GM12873 (cell line): Measurements from ENCODE around the gene POLE.

Source experiments
- TF ChIP-seq, protein P1 (sequence below): IDR thresholded peaks from 2 replicates; pipeline ENCODE4 v1.5.1; 2012; ENCODE audit warnings: low read depth, mild to moderate bottlenecking, moderate library complexity, low read length, control low read depth; ENCODE audit not compliant: insufficient read depth; ENCODE audit errors: missing control alignments

Gene POLE

DNA sequence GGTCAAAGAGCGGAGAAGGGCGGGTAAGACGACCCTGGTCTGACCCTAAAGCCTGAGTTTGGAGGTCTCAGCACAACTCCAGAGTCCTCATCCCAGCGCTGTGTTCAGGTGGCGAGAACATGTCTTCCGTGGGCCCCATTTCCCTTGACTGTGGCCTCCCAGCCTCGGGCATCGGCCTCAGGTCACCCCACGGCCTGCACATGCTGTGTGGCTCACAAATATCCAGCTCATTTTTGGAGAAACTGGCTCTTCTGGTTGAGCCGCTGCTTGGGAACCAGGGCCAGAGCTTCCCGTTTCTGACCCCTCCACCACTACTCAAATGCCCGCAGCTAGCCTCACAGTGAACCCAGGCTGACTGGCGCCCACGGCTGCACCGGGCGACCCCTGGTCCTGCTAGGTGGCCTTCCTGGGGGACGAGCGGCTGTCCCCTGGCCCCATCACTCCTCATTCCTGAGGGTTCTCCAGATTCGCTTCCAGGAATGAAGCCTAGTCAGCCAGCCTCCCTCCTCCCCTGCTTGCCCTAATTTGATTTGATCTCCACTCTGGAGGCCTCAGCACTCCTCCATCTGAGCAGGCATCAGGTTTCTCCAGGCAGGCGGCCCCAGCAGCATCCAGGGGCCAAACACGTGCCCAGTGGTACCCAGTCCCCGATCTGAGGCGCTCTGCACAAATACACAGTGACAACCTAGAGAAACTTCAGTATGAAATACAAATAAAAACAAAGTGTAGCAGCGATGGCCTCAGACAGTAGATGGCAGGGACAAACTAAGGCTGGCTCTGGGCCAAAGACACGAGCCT lies 63.9 kb downstream of the POLE start:
- TF ChIP-seq, protein P1, sequence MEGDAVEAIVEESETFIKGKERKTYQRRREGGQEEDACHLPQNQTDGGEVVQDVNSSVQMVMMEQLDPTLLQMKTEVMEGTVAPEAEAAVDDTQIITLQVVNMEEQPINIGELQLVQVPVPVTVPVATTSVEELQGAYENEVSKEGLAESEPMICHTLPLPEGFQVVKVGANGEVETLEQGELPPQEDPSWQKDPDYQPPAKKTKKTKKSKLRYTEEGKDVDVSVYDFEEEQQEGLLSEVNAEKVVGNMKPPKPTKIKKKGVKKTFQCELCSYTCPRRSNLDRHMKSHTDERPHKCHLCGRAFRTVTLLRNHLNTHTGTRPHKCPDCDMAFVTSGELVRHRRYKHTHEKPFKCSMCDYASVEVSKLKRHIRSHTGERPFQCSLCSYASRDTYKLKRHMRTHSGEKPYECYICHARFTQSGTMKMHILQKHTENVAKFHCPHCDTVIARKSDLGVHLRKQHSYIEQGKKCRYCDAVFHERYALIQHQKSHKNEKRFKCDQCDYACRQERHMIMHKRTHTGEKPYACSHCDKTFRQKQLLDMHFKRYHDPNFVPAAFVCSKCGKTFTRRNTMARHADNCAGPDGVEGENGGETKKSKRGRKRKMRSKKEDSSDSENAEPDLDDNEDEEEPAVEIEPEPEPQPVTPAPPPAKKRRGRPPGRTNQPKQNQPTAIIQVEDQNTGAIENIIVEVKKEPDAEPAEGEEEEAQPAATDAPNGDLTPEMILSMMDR: no peak

DNA sequence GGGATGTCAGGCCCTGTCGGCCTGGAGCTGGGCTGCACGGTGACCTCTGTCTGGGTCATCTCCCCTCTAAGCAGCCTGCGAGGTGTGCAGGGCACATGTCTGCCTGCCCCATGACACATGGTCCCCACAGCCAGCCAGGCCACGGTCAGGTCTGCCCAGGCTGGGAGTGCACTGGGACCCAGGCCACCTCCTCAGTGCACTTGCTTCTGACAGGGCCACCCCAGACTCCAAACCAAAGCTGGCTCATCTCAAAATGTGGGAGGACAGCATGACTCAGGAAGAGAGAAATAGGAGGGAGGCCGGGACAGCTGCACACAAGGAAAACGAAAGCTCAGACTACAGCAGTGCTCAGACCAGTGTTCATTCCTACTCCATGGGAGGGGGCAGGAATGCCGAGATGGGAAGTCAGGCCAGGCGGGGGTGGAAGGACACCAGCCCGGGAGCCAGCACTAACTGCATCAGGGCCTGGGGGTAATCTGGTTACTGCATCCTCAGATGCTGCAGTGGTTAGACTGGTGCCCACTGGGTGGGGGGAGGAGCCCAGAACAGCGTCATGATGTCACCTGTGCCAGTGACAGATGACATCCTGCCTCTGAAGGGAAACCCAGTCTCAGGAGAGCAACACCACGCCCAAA lies 64.6 kb downstream of the POLE start:
- TF ChIP-seq, protein P1: no peak

DNA sequence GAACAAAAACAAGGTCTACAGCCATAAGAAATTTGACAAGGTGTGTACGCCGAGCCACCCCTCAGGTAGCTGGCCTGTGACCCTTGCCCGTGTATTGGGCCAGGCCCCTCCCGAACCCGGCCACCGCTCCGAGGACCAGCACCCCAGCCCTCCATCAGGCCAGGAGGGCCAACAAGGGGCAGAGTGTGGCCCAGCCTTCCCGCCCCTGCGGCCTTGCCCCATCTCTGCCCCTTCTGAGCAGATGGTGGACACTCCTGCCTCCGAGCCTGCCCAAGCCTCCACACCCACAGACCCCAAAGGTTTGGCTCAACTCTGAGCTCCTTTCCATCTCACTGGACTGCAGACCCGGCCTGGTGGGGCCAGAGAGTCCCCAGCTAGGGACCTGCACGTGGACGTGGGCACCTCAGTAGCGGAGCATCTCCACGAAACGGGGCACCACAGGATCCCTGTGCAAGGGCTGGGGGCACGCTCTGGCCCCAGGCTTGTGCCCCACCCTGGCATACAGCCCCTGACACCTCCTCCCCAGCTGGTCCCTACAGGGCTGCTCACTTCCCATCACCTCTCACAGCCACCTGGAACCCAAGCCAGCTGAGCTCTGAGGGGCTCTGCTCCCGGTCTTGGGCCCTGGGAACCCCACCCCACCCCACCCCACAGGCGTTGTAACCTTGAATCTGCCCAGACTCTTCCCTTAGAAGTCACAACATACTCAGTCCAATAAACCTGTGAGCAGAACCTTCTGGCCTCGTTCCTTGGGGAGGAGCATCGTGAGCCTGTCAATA lies 65.3 kb downstream of the POLE start:
- TF ChIP-seq, protein P1: no peak

DNA sequence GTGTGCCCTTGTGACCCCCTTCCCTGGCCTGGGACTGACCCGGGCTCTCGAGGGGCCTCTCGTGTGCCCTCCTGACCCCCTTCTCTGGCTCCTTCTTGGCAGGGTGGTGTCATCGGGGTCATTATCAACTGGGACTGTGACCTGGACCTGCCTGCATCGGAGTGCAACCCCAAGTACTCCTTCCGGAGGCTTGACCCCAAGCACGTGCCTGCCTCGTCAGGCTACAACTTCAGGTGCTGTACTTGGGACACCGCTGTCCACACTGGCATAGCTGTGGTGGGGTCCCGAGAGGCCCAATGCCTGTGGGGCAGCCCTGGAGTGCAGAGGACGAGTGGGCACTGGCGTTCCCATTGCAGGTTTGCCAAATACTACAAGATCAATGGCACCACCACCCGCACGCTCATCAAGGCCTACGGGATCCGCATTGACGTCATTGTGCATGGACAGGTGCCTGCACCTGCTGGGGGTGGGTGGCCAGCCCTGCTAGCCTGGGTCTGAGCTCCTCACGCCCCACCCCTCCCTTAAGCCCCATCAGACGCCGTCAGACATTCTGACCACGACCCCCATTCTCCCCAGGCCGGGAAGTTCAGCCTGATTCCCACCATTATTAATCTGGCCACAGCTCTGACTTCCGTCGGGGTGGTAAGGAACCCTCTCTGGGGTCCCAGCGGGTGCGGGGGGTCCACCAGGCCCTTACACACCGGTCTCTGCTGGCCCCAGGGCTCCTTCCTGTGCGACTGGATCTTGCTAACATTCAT lies 66.1 kb downstream of the POLE start:
- TF ChIP-seq, protein P1: no peak

DNA sequence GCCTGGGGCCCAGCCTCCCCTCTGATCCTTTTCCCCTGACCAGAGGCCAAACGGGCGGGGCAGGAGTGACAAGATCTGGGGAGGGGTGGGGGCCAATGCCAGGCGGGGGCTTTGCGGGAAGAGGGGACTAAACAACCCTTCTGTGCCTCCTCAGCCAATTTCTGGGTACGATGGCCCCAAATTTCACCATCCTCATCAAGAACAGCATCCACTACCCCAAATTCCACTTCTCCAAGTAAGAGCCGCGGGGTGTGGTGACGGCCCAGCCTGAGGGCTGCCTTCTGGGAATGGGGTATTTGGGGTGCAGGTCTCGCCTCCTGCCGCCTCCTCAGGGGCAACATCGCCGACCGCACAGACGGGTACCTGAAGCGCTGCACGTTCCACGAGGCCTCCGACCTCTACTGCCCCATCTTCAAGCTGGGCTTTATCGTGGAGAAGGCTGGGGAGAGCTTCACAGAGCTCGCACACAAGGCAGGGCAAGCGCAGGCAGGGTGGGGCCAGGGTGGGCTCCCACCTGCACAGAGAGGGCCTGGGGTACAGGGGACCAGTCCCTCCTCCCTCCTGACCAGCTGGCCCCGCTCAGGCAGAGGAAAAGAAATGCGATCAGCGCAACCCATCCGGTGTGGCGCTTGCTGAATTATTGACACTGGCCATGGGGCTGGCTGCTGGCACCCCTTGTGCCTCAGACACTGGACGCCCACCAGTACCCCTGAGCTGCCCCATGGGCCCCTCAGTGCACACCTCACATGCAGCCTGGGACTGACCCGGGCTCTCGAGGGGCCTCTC lies 66.8 kb downstream of the POLE start:
- TF ChIP-seq, protein P1: no peak

DNA sequence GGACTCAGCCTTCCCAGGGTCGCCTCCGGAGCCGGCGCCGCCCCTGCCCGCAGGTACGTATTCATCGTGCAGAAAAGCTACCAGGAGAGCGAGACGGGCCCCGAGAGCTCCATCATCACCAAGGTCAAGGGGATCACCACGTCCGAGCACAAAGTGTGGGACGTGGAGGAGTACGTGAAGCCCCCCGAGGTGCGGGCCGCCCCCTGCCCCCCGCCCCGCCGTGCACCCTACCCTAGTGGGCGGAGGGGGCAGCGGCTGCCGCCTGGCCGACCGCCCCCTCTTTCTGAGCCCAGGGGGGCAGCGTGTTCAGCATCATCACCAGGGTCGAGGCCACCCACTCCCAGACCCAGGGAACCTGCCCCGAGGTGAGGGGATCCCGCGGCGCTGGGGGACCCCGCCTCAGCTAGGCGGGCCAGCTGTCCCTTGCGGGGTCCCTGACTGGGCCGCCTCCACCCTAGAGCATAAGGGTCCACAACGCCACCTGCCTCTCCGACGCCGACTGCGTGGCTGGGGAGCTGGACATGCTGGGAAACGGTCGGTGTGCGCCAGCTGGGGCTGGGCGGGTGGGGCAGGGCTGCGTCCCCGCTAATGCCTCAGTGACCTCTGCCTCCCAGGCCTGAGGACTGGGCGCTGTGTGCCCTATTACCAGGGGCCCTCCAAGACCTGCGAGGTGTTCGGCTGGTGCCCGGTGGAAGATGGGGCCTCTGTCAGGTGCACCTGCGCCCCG lies 67.6 kb downstream of the POLE start:
- TF ChIP-seq, protein P1: no peak
